K562 (cell line): ENCODE data around the gene CCDC184. TPM values are rescaled to one million over a fixed set of nuclear protein-coding genes. Genes with fewer than 3 reads are reported as not detected.

ENCODE experiments used
- ATAC-seq: fragments of 200-7000 bp; cut with Tn5 transposase; 3 replicates; pipeline ENCODE4 v1.9.1; 2020; ENCODE audit warnings: moderate library complexity
- BruUV-seq: library from RNA; stranded (reverse); fragments of 400-500 nt; replicated peaks from 2 replicates; lab custom pipeline; 2021; lab: Mats Ljungman, UMichigan
- CTCF ChIA-PET: fragments of 300-600 bp; formaldehyde crosslinking; extraction: SDS; loops from one replicate; lab custom pipeline; 2021; ENCODE audit warnings: low intra/inter-chr PET ratio; lab: Yijun Ruan, JAX
- POLR2A ChIA-PET: fragments of 300-600, 350-650 bp; sonication (Branson Sonifier 250); formaldehyde crosslinking; extraction: SDS; loops from one replicate; lab custom pipeline; 2021; ENCODE audit warnings: antibody characterized with exemption, inconsistent platforms; lab: Yijun Ruan, JAX
- DNase-seq, 4 experiments: peaks; one replicate each; pipeline versions ENCODE4 v3.0.0 to v3.0.0-alpha.2; 2011 to 2018; ENCODE audit warnings: low spot score in 3 of 4, mixed read lengths in 3 of 4; ENCODE audit errors: extremely low read depth in 1 of 4
- FAIRE-seq: peaks from 2 replicates; lab custom pipeline; 2011; peaks lifted over from hg19 to GRCh38; lab: Jason Lieb, UNC
- H2AFZ ChIP-seq: 2 replicates; pipeline ENCODE4 v1.6.0; 2011; ENCODE audit warnings: low read depth, low read length, control low read depth, inconsistent platforms
- H3K27ac ChIP-seq: fragments of 200-600 bp; 3 replicates; pipeline ENCODE4 v1.8.0; 2011; ENCODE audit warnings: low read depth, mild to moderate bottlenecking, control low read depth, inconsistent platforms, low read length, moderate library complexity, mixed read lengths; ENCODE audit errors: extremely low read depth
- H3K27me3 ChIP-seq, 2 experiments: fragments of 300-600 bp in 1 of 2; 2 replicates in 1 of 2; 3 replicates in 1 of 2; pipeline versions ENCODE4 v1.6.0 to v1.8.0; 2011; ENCODE audit warnings: inconsistent platforms in 2 of 2, low read length in 2 of 2, mild to moderate bottlenecking in 1 of 2, mixed read lengths in 1 of 2, moderate library complexity in 1 of 2; ENCODE audit not compliant: control insufficient read depth in 2 of 2, insufficient read depth in 2 of 2
- H3K36me3 ChIP-seq: fragments of 300-600 bp; 3 replicates; pipeline ENCODE4 v1.8.0; 2011; ENCODE audit warnings: mild to moderate bottlenecking, low read length, inconsistent platforms; ENCODE audit not compliant: control insufficient read depth, insufficient read depth
- H3K4me1 ChIP-seq, 2 experiments: fragments of 200-600 bp in 1 of 2; replicated peaks in 1 of 2; 2 replicates in 1 of 2; 3 replicates in 1 of 2; pipeline versions ENCODE4 v1.5.1 to v1.8.0; 2011; ENCODE audit warnings: inconsistent platforms in 2 of 2, low read length in 2 of 2, mild to moderate bottlenecking in 1 of 2, mixed read lengths in 1 of 2, moderate library complexity in 1 of 2; ENCODE audit not compliant: control insufficient read depth in 2 of 2, insufficient read depth in 2 of 2
- H3K4me2 ChIP-seq: 2 replicates; pipeline ENCODE4 v1.6.1; 2011; ENCODE audit warnings: low read length, control low read depth, inconsistent platforms, mixed read lengths; ENCODE audit not compliant: insufficient read depth
- H3K4me3 ChIP-seq: fragments of 200-600 bp; sonication (generic), shearing (Covaris generic); 2 replicates; pipeline ENCODE4 v1.5.1; 2016; ENCODE audit warnings: control low read depth, inconsistent platforms
- H3K79me2 ChIP-seq: fragments of 200-600 bp; 3 replicates; pipeline ENCODE4 v1.8.0; 2011; ENCODE audit warnings: low read length, inconsistent platforms; ENCODE audit not compliant: control insufficient read depth, insufficient read depth
- H3K9ac ChIP-seq, 2 experiments: 2 replicates each; pipeline versions ENCODE4 v1.6.0 to v1.6.1; 2011; ENCODE audit warnings: low read depth in 2 of 2, low read length in 2 of 2, control low read depth in 1 of 2, inconsistent platforms in 1 of 2, mild to moderate bottlenecking in 1 of 2, mixed read lengths in 1 of 2; ENCODE audit not compliant: insufficient read depth in 1 of 2
- H3K9me1 ChIP-seq: one replicate; pipeline ENCODE4 v1.6.0; 2011; ENCODE audit warnings: inconsistent platforms, mild to moderate bottlenecking, low read length, moderate library complexity; ENCODE audit not compliant: control insufficient read depth, insufficient read depth
- H3K9me3 ChIP-seq: replicated peaks from 2 replicates; pipeline ENCODE4 v1.5.1; 2011; ENCODE audit warnings: low read depth, low read length, inconsistent platforms; ENCODE audit not compliant: control insufficient read depth, insufficient read depth
- H4K20me1 ChIP-seq: replicated peaks from 2 replicates; pipeline ENCODE4 v1.6.1; 2011; ENCODE audit warnings: low read length, inconsistent platforms, mixed read lengths; ENCODE audit not compliant: control insufficient read depth, insufficient read depth
- ETV1 ChIP-seq: fragments of 450-650 bp; conservative IDR thresholded peaks from 2 replicates; pipeline ENCODE4 v1.6.1; 2016; ENCODE audit warnings: missing genetic modification characterization, control low read depth, low read depth, missing compliant biosample characterization
- MAZ ChIP-seq, 2 experiments: fragments of 450-650 bp in 1 of 2; sonication (generic) in 1 of 2; formaldehyde crosslinking; IDR thresholded peaks in 1 of 2; conservative IDR thresholded peaks in 1 of 2; 2 replicates each; pipeline versions ENCODE4 v1.4.0 to v1.5.0; 2020; ENCODE audit warnings: mild to moderate bottlenecking in 1 of 2, missing genetic modification reagents in 1 of 2
- WGBS: fragments of 100-300 bp; shearing (Covaris generic); methylation state at CpG from one replicate; pipeline ENCODE4 v1.1.6; 2016; ENCODE audit warnings: low coverage, mixed read lengths; ENCODE audit not compliant: insufficient coverage; ENCODE audit errors: missing lambda C conversion rate; 5-methylcytosine and 5-hydroxymethylcytosine counted together
- in situ Hi-C: fragments of 300-500 bp; cut with MboI; formaldehyde crosslinking; loops from 4 replicates; pipeline ENCODE4 v1.15.0; 2018; ENCODE audit warnings: inconsistent platforms, mixed read lengths
- intact Hi-C: fragments of 100-400 bp; cut with micrococcal nuclease; formaldehyde crosslinking; loops from 2 replicates; pipeline ENCODE4 v1.14.2; 2022
- polyA plus RNA-seq, 8 experiments: library from polyadenylated mRNA; depleted of rRNA in 4 of 8; stranded (reverse) in 5 of 8; unstranded in 3 of 8; fragments of >200 nt; fragmentation: Nextera tagmentation in 2 of 8; fragmentation: Illumina TruSeq in 1 of 8; extraction: Ambion mirVana in 2 of 8; extraction: Trizol in 1 of 8; gene quantifications; 2 replicates each; pipeline versions ENCODE4 v1.2.1 to v1.2.3, GENCODE V29; 2011 to 2014; ENCODE audit warnings: inconsistent platforms in 1 of 8, missing spikeins in 1 of 8
- total RNA-seq, 7 experiments: library from RNA; depleted of rRNA in 6 of 7; stranded (reverse); fragments of >200 nt in 6 of 7; fragmentation: Illumina TruSeq in 2 of 7; extraction: Trizol in 2 of 7; gene quantifications; 2 replicates each; pipeline versions ENCODE4 v1.2.1 to v1.2.3, GENCODE V29; 2011 to 2021; ENCODE audit warnings: low replicate concordance in 1 of 7

The CCDC184 gene
- total and polyA plus RNA-seq, 9 of the 15 experiments (the other 6 are each of a cell fraction or from before 2014, with no cell fraction given): 0.09 TPM; not detected in 8

DNA sequence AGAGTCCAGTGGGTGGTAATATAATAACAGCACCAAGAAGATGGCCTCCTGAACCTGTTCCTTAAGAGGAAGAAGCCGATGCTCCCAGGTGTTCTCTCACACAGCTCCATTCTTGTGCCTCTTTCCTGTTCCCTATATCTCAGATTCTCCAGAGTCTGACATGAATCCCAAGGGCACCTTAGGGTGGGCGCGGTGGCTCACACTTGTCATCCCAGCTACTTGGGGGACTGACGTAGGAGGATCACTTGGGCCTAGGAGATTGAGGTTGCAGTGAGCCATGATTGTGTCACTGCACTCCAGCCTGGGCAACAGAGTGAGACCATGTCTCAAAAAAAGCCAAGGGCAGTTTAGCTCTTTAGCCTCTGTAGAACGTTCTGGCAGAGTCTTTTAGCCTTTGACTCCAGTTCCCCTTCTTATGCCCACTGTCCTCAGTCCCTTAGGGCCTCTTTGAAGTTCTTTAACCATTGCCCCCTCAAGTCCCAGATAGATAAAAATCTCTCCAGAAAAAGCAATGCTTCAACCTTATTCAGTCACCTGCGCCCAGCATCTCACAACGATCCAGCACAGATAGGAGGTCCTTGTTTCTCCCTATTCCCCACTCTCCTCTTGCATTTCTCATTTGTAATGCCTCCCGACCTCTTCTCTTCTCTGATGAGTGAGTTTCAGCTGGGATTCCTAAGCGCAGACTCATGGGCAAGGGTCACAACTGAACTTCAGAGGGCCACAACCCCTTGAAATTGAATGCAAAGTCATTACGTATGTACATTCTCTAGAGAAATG lies 4.7 kb downstream of the CCDC184 start:
- CTCF ChIA-PET: no interaction called here
- H3K9me1 ChIP-seq: peaks cover 3% of the 10 kb centered on the region
- H3K9me3 ChIP-seq: no peaks in the 10 kb centered on the region
- no peaks in the 10 kb centered on the region for H3K36me3 ChIP-seq
- intact Hi-C loops (loop anchor here (2.0 to 5.0 kb wide), 3 partner anchors 216 to 429 kb away; no protein-coding TSS in a partner anchor), in situ Hi-C loops (no loop called here)
- no peak for FAIRE-seq
- no TSS peak for BruUV-seq
- no peak for ATAC-seq
- no peaks in the 10 kb centered on the region for H4K20me1 ChIP-seq
- H2AFZ ChIP-seq: no peak overlapping the region
- WGBS: 20% methylated on average over 10 of the region's 10 CpGs
- no peak for TF ChIP-seq ETV1 (tag)
- no peak for TF ChIP-seq MAZ (CRISPR knock-in tag; conservative IDR thresholded peaks at IDR 0.05 in 1 of 2, IDR thresholded peaks at IDR 0.05 in 1 of 2)
- no peak for DNase-seq
- POLR2A ChIA-PET: interaction anchor here (0.6 to 1.2 kb wide), 2 partner anchors 9 to 405 kb away, joined by 3 to 4 read pairs; no protein-coding TSS in a partner anchor
- H3K27ac ChIP-seq: no peak overlapping the region
- H3K9ac ChIP-seq: no peak overlapping the region
- H3K79me2 ChIP-seq: no peaks in the 10 kb centered on the region
- no peak overlapping the region for H3K4me2 ChIP-seq
- H3K4me3 ChIP-seq: no peak overlapping the region
- H3K4me1 ChIP-seq: peaks cover 0 to 15% of the 10 kb centered on the region in 2 experiments; a peak in 3 of 5 replicates
- H3K27me3 ChIP-seq: peaks cover 21 to 38% of the 10 kb centered on the region in 2 experiments; a peak in 4 of 5 replicates
